ENCODE results near the gene ASTN1.

The ASTN1 gene

GRCh38 chr1:177164380-177165068, at the start of gene ASTN1:
Gene ASTN1 (minus strand): TSS chr1:177164712. CDS start chr1:177164676, 36 bp downstream.
- DNase-seq, result peak; percentile 70

- DNase-seq, result no peak
Measured at GRCh38 chr1:177211231-177211630, 46.7 kb upstream of the ASTN1 start.

- DNase-seq, result no peak
Measured at GRCh38 chr1:177210071-177210470, 45.6 kb upstream of the ASTN1 start.

- peak; percentile 79 for DNase-seq
Measured at GRCh38 chr1:177209357-177209756, 44.8 kb upstream of the ASTN1 start.

GRCh38 chr1:177208920-177209319, 44.4 kb upstream of the ASTN1 start:
- DNase-seq, result no peak

GRCh38 chr1:177206831-177207355, 42.4 kb upstream of the ASTN1 start:
- no peak for DNase-seq

- DNase-seq, result no peak
Measured at GRCh38 chr1:177200290-177200689, 35.8 kb upstream of the ASTN1 start.

- DNase-seq, result no peak
Measured at GRCh38 chr1:177198243-177198642, 33.7 kb upstream of the ASTN1 start.

GRCh38 chr1:177190308-177190970, 25.9 kb upstream of the ASTN1 start:
- DNase-seq, result no peak

- no peak for DNase-seq
Measured at GRCh38 chr1:177186639-177187038, 22.1 kb upstream of the ASTN1 start.

- peak; percentile 36 for DNase-seq
Measured at GRCh38 chr1:177185209-177185608, 20.7 kb upstream of the ASTN1 start.

GRCh38 chr1:177183836-177184235, 19.3 kb upstream of the ASTN1 start:
- DNase-seq, result no peak

GRCh38 chr1:177181631-177182291, 17.2 kb upstream of the ASTN1 start:
- peak; percentile 98 for DNase-seq

- DNase-seq, result no peak
Measured at GRCh38 chr1:177181280-177181630, 16.7 kb upstream of the ASTN1 start.

- DNase-seq, result peak; percentile 31
Measured at GRCh38 chr1:177174921-177175634, 10.6 kb upstream of the ASTN1 start.

- peak; percentile 61 for DNase-seq
Measured at GRCh38 chr1:177173976-177174375, 9.5 kb upstream of the ASTN1 start.

GRCh38 chr1:177172866-177173265, 8.4 kb upstream of the ASTN1 start:
- no peak for DNase-seq

GRCh38 chr1:177172272-177172671, 7.8 kb upstream of the ASTN1 start:
- no peak for DNase-seq

- DNase-seq, result no peak
Measured at GRCh38 chr1:177171536-177172123, 7.1 kb upstream of the ASTN1 start.

- DNase-seq, result peak; percentile 89
Measured at GRCh38 chr1:177170756-177171535, 6.4 kb upstream of the ASTN1 start, which contains the start of gene BRINP2. Gene BRINP2 (plus strand): TSS chr1:177170958. CDS start chr1:177229877, 58,919 bp downstream.

GRCh38 chr1:177165069-177165439, 542 bp upstream of the ASTN1 start:
- peak; percentile 54 for DNase-seq

- DNase-seq, result peak; percentile 44
Measured at GRCh38 chr1:177163844-177164379, 600 bp downstream of the ASTN1 start.

All from NCI-H82 (cell line).